RWPE2 (cell line): ENCODE measurements around the gene TOR4A.
"Not testable (repeated sequence)": the region's sequence is repeated elsewhere in the genome, so short reads cannot be mapped to it uniquely, and the experiment has no call there.

ENCODE experiments used
- ATAC-seq: fragments of 200-7000 bp; cut with Tn5 transposase; 3 replicates; pipeline ENCODE4 v1.9.1; 2021; ENCODE audit warnings: low read depth
- DNase-seq: peaks from one replicate; pipeline ENCODE4 v3.0.0-alpha.2; 2020; ENCODE audit warnings: low spot score
- H3K27ac ChIP-seq: fragments of 450-650 bp; 2 replicates; pipeline ENCODE4 v1.5.1; 2017; ENCODE audit warnings: mild to moderate bottlenecking; ENCODE audit not compliant: poor library complexity, severe bottlenecking
- H3K27me3 ChIP-seq: fragments of 250-450 bp; sonication (Bioruptor Pico); 2 replicates; pipeline ENCODE4 v1.5.1; 2021; ENCODE audit warnings: mild to moderate bottlenecking, moderate library complexity; ENCODE audit not compliant: insufficient read depth, poor library complexity, severe bottlenecking
- H3K36me3 ChIP-seq: fragments of 250-450 bp; sonication (Bioruptor Pico); 2 replicates; pipeline ENCODE4 v1.5.1; 2020; ENCODE audit warnings: low read depth, mild to moderate bottlenecking, moderate library complexity
- H3K4me1 ChIP-seq: fragments of 250-450 bp; sonication (Bioruptor Pico); 2 replicates; pipeline ENCODE4 v1.5.1; 2021; ENCODE audit warnings: mild to moderate bottlenecking, moderate library complexity; ENCODE audit not compliant: insufficient read depth, poor library complexity, severe bottlenecking
- H3K4me3 ChIP-seq: fragments of 250-450 bp; sonication (Bioruptor Pico); 2 replicates; pipeline ENCODE4 v1.5.1; 2021; ENCODE audit warnings: mild to moderate bottlenecking, moderate library complexity; ENCODE audit not compliant: severe bottlenecking
- H3K9me3 ChIP-seq: fragments of 250-450 bp; sonication (Bioruptor Pico); 2 replicates; pipeline ENCODE4 v1.5.1; 2021; ENCODE audit warnings: mild to moderate bottlenecking, moderate library complexity; ENCODE audit not compliant: severe bottlenecking
- TF ChIP-seq, protein P1 (sequence below): fragments of 450-650 bp; IDR thresholded peaks from one replicate; pipeline ENCODE4 v1.5.1; 2017; ENCODE audit warnings: mild to moderate bottlenecking, moderate library complexity; ENCODE audit not compliant: poor library complexity, severe bottlenecking

The TOR4A gene

DNA sequence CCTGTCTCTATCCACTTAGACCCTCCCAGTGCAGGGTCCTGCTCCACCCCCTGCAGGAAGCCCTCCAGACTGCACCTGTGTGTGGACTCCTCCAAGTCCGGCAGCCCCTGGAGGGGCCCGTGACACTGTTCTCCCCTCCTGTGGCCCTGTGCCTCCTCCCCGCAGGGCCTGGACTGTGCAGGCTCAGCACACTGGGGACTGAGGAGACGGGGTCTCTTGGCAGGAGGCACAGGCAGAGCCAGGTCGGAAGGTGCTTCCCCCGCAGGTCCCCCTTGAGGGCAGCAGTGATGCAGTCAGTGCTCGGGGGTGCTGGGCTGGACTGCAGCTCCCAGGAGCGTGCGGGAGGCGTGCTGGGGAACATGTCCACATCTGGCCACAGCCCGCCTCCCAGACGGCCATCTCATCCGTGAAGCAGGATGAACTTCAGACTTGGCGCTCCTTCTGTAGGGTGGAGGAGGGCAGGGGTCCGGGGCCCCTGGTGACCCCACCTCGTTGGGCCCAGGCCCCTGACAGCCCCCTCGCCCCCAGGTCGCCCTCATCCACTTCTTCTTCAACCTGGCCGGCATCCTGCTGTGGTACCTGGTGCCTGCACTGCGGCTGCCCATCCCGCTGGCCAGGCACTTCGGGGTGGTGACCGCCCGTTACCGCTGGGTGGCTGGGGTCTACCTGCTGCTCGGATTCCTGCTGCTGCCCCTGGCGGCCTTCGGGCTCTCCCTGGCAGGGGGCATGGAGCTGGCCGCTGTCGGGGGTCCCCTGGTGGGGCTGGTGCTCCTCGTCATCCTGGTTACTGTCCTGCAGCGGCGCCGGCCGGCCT is 41.9 kb upstream of the TOR4A start:
- DNase-seq (no peak), ATAC-seq (no peak)
- Histone ChIP-seq H3K36me3 (no peaks in the 10 kb centered on the region), H3K4me3 (no peak overlapping the region), H3K27ac (no peak overlapping the region), H3K4me1 (no peaks in the 10 kb centered on the region), H3K27me3 (peaks cover 4% of the 10 kb centered on the region), H3K9me3 (no peaks in the 10 kb centered on the region)
- TF ChIP-seq, protein P1, sequence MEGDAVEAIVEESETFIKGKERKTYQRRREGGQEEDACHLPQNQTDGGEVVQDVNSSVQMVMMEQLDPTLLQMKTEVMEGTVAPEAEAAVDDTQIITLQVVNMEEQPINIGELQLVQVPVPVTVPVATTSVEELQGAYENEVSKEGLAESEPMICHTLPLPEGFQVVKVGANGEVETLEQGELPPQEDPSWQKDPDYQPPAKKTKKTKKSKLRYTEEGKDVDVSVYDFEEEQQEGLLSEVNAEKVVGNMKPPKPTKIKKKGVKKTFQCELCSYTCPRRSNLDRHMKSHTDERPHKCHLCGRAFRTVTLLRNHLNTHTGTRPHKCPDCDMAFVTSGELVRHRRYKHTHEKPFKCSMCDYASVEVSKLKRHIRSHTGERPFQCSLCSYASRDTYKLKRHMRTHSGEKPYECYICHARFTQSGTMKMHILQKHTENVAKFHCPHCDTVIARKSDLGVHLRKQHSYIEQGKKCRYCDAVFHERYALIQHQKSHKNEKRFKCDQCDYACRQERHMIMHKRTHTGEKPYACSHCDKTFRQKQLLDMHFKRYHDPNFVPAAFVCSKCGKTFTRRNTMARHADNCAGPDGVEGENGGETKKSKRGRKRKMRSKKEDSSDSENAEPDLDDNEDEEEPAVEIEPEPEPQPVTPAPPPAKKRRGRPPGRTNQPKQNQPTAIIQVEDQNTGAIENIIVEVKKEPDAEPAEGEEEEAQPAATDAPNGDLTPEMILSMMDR, result no peak

DNA sequence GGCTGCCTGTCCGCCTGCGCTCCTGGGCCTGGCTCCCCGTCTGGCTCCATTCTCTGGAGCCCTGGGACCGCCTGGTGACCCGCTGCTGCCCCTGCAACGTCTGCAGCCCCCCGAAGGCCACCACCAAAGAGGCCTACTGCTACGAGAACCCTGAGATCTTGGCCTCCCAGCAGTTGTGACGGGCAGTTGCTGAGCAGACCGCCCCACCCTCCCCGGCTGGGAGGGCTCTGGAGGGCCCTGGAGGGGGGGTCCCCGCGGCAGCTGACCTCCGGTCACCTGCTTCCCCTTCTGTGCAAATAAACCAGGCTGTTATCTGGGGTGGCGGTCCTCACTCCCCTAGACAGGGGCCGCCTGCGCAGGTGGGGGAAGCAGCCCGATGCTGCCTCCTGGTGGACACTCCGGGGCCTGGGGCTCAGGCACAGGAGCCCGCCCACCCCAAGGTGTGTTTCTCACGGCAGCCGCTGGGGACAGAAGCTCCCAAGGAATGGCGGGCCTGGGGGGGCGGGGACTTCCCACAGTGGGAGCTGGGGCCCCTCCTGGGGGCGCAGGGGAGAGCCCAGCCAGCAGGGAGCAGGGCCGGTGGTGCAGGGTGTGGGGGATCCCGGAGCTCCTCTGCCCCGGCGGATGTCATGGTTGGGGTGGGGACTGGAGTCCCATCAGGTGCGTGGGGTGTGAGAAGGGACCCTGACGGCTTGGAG is 41.1 kb upstream of the TOR4A start:
- TF ChIP-seq, protein P1, result peak; percentile 97
- no peaks in the 10 kb centered on the region for H3K4me1 ChIP-seq
- H3K9me3 ChIP-seq, result no peaks in the 10 kb centered on the region
- no peak for DNase-seq
- H3K4me3 ChIP-seq, result no peak overlapping the region
- no peaks in the 10 kb centered on the region for H3K36me3 ChIP-seq
- no peak overlapping the region for H3K27ac ChIP-seq
- H3K27me3 ChIP-seq, result peaks cover 4% of the 10 kb centered on the region
- ATAC-seq, result peak; percentile 37

DNA sequence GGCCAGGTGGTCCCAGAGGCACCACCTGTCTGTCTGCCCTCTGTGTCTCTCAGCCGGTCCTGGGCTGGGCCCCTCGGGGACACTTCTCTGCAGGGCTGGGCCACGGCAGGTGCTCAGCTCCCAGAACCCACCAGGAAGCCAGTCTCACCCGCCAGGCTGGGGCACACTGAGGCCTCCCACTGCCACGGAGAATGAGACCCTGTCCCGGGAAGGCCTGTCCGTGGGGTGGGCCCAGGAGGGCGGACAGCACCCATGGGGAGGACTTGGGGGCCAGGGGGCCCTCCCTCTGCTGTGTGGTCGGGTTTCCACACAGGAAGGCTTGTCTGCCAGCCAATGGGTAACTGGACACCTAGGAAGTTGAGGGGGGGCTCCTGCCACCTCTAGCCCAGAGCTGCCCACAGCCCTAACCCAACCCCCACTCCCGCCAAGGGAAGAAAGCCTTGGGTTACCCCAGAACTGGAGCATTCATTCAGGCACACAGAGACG is 40.5 kb upstream of the TOR4A start:
- Histone ChIP-seq H3K4me1 (no peaks in the 10 kb centered on the region), H3K27me3 (peaks cover 4% of the 10 kb centered on the region), H3K9me3 (no peaks in the 10 kb centered on the region), H3K4me3 (no peak overlapping the region), H3K27ac (no peak overlapping the region), H3K36me3 (peaks cover 5% of the 10 kb centered on the region)
- TF ChIP-seq, protein P1, result no peak
- no peak for ATAC-seq
- DNase-seq, result no peak

DNA sequence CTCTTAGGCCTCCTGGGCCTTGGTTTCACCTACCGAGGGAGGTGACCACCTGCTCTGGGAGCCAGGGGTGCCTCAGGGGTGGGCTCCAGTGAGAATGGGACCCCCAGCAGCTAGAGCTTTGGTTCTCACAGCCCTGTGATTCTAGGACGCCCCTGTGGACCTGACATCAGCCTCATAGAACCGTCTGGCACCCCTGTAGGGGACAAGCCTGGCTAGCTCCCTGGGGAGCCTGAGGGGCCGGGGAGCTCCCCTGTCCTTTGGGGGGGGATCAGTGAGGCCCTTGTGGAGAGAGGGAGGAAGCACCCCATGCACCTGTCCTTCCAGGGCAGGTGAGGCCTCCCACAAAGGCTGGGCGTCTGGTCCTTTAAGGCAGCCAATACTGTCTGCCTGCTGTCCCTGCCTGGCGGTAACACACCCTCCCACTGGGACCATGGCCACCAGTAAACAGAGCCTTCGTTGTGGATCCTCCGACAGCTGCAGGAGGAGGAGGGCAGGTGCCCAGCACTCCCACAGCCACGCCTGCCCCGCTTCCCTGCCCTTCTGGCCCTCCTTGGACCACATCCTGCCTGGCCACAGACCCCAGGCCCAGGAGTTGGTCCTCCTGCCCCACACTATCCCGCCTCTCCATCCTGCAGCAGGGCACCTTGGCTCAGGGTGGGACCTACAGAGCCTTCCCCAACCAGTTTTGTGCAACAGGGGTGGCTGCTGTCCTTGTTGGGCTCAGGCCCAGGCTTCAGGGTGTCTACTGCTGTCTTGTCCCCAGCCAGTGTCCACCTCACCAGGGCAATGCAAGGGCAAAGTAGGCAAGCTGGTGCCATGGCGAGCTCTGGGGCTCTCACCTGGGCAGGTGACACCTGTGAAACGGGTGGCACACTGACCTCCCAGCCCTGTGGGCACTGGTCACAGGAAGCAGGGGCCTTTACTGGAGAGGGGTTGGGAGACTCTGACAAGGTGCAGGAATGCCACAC is 39.5 kb upstream of the TOR4A start:
- no peak overlapping the region for H3K4me3 ChIP-seq
- DNase-seq, result no peak
- TF ChIP-seq, protein P1, result no peak
- H3K27ac ChIP-seq, result no peak overlapping the region
- H3K27me3 ChIP-seq, result peaks cover 4% of the 10 kb centered on the region
- H3K4me1 ChIP-seq, result peaks cover 4% of the 10 kb centered on the region
- ATAC-seq, result no peak
- peaks cover 15% of the 10 kb centered on the region for H3K36me3 ChIP-seq
- no peaks in the 10 kb centered on the region for H3K9me3 ChIP-seq

DNA sequence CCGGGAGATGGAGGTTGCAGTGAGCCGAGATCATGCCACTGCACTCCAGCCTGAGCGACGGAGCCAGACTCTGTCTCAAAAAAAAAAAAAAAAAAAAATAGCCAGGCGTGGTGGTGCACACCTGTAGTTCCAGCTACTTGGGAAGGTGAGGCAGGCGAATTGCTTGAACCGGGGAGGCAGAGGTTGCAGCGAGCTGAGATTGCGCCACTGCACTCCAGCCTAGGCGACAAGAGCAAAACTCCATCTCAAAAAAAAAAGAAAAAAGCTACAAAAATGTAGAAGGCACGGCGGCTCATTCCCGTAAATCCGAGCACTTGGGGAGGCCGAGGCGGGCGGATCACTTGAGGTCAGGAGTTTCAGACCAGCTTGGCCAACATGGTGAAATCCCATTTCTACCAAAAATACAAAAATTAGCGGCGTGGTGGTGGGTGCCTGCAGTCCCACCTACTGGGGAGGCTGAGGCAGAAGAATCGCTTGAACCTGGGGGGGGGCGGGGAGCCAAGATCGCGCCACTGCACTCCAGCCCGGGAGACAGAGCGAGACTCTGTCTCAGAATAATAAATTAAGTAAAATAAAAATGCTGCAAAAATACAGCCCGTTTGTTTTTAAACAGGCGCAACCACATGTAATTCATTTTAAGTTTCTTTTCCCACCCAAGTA is 37.9 kb upstream of the TOR4A start:
- not testable (repeated sequence) for DNase-seq, H3K27me3 ChIP-seq, ATAC-seq, H3K4me1 ChIP-seq, H3K9me3 ChIP-seq
- H3K4me3 ChIP-seq, result peak overlapping the region; percentile 48
- peaks cover 25% of the 10 kb centered on the region for H3K36me3 ChIP-seq
- H3K27ac ChIP-seq, result peak overlapping the region; percentile 91
